GM12875 (cell line): ENCODE data around the gene RNF224.

Experiments used
- H3K4me3 ChIP-seq: one replicate; pipeline ENCODE4 v1.5.1; 2011; ENCODE audit warnings: low read depth, low read length, control low read depth
- CTCF ChIP-seq: IDR thresholded peaks from 2 replicates; pipeline ENCODE4 v1.5.1; 2011; ENCODE audit warnings: low read depth, mild to moderate bottlenecking, control low read depth, inconsistent platforms, low read length, moderate library complexity, borderline replicate concordance; ENCODE audit not compliant: insufficient read depth

The RNF224 gene

GRCh38 chr9:137215196-137215986 lies 11.9 kb upstream of the RNF224 start:
- no peak overlapping the region for H3K4me3 ChIP-seq
- no peak for TF ChIP-seq CTCF

GRCh38 chr9:137216188-137216965 lies 10.9 kb upstream of the RNF224 start:
- no peak for TF ChIP-seq CTCF
- H3K4me3 ChIP-seq: no peak overlapping the region

GRCh38 chr9:137217276-137218211 lies 9.8 kb upstream of the RNF224 start:
- H3K4me3 ChIP-seq: no peak overlapping the region
- TF ChIP-seq CTCF: no peak

GRCh38 chr9:137218212-137218753 lies 9.0 kb upstream of the RNF224 start:
- TF ChIP-seq CTCF: no peak
- no peak overlapping the region for H3K4me3 ChIP-seq

- H3K4me3 ChIP-seq: no peak overlapping the region
- TF ChIP-seq CTCF: no peak
Observed at GRCh38 chr9:137218754-137219271, 8.5 kb upstream of the RNF224 start.

- H3K4me3 ChIP-seq: no peak overlapping the region
- TF ChIP-seq CTCF: no peak
Observed at GRCh38 chr9:137219757-137220316, 7.5 kb upstream of the RNF224 start.
